ENCODE results near the gene TBC1D2. TPM values are rescaled to one million over a fixed set of nuclear protein-coding genes. Genes with fewer than 3 reads are reported as not detected.

The TBC1D2 gene
- total RNA-seq, 4 donors from 2014 or later: 29.9 to 61.8 (median 41.0) TPM

DNA sequence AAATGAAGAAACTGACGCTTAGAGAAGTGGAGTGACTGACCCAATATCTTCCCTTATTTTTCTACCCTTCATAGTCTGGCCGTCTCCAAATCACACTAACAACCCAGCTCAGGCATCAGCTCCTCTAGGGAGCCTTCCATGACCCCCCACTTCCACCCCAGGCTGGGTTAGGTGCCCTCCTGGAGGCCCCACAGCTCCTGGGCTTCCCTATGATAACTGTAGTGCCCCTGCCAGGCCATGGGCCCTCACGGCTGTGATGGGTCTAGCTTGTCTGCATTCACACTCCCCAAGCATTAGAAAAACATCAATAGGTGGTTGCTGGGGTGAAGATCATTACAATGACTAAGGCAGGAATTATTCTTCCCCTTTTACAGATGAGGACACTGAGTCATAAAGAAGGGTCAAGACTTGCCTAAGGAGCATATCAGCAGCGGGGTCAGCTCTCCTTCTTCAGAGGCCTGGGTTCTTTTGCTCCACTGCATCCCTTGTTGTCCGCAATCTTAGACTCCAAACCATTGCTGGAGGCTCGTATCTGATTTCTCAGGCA, 70.4 kb downstream of the TBC1D2 start:
- Histone ChIP-seq H3K36me3 (no peaks in the 10 kb centered on the region), H3K27me3 (no peaks in the 10 kb centered on the region), H3K27ac (no peak overlapping the region), H3K4me1 (peaks cover 0 to 4% (median 0%) of the 10 kb centered on the region in 4 donors), H3K4me3 (no peak overlapping the region), H3K9me3 (no peaks in the 10 kb centered on the region)
- WGBS, 2 donors: 76 to 92% methylated on average over 6 of the region's 6 CpGs
- no peak for DNase-seq (ENCODE audit: low spot score in 2 of 2)
- TF ChIP-seq, protein P1, sequence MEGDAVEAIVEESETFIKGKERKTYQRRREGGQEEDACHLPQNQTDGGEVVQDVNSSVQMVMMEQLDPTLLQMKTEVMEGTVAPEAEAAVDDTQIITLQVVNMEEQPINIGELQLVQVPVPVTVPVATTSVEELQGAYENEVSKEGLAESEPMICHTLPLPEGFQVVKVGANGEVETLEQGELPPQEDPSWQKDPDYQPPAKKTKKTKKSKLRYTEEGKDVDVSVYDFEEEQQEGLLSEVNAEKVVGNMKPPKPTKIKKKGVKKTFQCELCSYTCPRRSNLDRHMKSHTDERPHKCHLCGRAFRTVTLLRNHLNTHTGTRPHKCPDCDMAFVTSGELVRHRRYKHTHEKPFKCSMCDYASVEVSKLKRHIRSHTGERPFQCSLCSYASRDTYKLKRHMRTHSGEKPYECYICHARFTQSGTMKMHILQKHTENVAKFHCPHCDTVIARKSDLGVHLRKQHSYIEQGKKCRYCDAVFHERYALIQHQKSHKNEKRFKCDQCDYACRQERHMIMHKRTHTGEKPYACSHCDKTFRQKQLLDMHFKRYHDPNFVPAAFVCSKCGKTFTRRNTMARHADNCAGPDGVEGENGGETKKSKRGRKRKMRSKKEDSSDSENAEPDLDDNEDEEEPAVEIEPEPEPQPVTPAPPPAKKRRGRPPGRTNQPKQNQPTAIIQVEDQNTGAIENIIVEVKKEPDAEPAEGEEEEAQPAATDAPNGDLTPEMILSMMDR (IDR thresholded peaks at IDR 0.05): no peak
- TF ChIP-seq EP300 (IDR thresholded peaks at IDR 0.05) (no peak), POLR2A (IDR thresholded peaks at IDR 0.05) (no peak)

DNA sequence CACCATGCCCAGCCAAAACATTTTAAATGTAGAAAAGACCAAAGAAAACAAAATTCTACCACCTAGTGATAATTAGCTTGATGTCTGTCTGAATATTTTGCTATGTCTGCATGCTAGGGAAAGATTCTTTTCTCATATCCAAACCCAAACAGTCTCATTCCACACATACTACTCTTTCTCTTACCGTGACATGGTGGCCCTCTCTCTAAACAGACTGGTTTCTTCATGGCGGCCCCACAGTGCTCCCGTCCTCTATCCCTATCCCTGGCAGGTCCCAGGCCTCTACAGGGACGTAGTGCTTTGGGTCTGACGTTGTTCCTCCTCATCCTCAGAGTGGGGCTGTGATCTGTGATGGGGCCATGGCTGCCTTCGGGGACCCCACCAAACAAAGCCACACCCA, 71.1 kb downstream of the TBC1D2 start:
- H3K27me3 ChIP-seq: no peaks in the 10 kb centered on the region
- H3K36me3 ChIP-seq: no peaks in the 10 kb centered on the region
- H3K27ac ChIP-seq: no peak overlapping the region
- no peak for DNase-seq (ENCODE audit: low spot score in 2 of 2)
- TF ChIP-seq EP300 (IDR thresholded peaks at IDR 0.05) (no peak), POLR2A (IDR thresholded peaks at IDR 0.05) (no peak)
- TF ChIP-seq, protein P1 (IDR thresholded peaks at IDR 0.05): no peak
- no peak overlapping the region for H3K4me3 ChIP-seq
- H3K4me1 ChIP-seq: peaks cover 0 to 4% (median 0%) of the 10 kb centered on the region in 4 donors
- H3K9me3 ChIP-seq: no peaks in the 10 kb centered on the region
- WGBS, 2 donors: 74 to 82% methylated on average over 6 of the region's 6 CpGs

DNA sequence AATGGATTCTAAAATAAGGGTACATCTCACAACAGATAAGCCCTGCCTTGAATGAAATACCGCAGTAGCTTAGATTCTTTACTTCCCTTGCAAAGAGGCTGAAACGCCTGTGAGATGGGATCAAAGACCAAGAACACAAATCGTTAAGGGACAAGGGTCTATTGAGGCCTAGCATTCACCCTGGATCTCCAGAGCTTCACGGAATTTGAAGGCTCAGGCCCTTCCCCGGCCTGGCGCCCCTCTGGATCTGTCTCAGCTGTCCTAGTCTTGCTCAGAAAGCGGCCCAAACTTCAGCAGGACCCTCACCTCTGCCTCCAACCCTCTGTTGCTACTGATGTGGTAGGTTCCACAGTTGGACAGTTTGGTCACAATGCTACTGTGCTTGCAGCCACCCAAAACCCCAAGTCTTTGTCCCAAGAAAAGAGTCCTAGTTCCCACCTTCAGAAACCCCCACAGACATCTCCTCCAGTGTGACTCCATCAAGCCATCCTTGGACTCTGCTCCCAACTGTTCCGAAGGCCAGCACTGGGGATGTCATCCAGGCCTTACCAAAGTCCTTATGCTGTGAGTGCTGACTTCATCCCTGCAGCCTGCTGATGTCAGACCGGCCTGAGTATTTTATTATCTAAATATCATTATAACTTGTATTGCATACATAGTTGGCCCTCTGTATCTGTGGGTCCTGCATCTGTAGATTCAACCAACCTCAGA, 72.4 kb downstream of the TBC1D2 start:
- no peak overlapping the region for H3K4me3 ChIP-seq
- H3K36me3 ChIP-seq: no peaks in the 10 kb centered on the region
- WGBS, 2 donors: 69 to 71% methylated on average over 9 of the region's 9 CpGs
- no peaks in the 10 kb centered on the region for H3K27me3 ChIP-seq
- DNase-seq (ENCODE audit: low spot score in 2 of 2): no peak
- H3K9me3 ChIP-seq: no peaks in the 10 kb centered on the region
- no peak overlapping the region for H3K27ac ChIP-seq
- peaks cover 0 to 4% (median 0%) of the 10 kb centered on the region in 4 donors for H3K4me1 ChIP-seq
- no peak for TF ChIP-seq EP300 (IDR thresholded peaks at IDR 0.05)
- TF ChIP-seq POLR2A (IDR thresholded peaks at IDR 0.05): no peak
- TF ChIP-seq, protein P1 (IDR thresholded peaks at IDR 0.05): no peak

DNA sequence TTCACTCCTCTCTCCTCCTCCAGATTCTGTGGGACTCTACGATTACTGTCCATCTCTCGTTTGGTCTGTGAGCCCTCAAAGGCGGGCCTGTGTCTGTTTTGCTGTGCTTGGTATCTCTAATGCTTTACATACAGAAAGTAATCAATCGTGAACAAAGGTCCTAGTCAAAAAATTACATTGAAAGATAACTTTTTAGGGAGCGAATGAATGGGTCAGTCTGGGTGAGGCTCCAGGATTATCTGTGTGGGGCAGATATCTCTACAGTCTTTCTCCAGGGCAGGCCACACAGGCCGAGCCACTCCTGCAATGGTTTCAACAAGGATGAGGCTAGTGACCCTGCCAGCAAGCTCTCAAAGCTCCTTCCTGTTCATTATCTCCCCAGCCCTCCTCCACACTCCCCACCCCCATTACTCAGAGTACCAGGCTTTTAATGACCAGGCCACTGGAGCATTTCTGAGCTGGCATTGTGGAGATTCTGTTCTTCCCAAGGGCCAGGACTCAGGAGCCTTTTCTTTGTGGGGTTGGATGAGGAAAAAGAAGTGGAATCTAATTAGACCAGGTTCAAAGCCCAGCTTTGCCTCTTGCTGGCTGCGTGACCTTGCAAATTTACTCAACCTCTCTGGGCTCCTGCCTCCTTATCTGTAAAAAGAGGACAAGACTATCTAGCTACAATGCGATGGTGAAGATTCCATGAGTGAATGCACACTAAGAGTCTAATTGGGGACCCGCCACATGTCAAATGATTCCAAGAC, 73.2 kb downstream of the TBC1D2 start:
- WGBS, 2 donors: 67 to 77% methylated on average over 9 of the region's 9 CpGs
- no peak for TF ChIP-seq EP300 (IDR thresholded peaks at IDR 0.05)
- no peak for TF ChIP-seq POLR2A (IDR thresholded peaks at IDR 0.05)
- TF ChIP-seq, protein P1 (IDR thresholded peaks at IDR 0.05): no peak

DNA sequence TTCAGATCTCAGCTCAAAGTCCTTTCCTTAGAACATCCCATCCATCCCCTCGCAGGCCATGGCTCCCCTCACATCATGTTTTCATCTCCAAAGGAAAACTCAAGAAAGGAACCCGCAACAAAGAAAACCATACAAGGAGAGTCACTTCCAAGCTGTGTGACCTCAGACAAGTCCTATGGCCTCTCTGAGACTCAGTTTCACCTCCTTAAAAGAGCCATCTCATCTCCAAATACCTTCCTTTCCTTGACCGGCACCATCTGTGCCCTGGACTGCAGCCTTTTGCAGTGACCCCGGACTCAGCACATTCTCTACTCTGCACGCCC, 73.7 kb downstream of the TBC1D2 start:
- Histone ChIP-seq H3K36me3 (no peaks in the 10 kb centered on the region), H3K4me1 (peaks cover 0 to 4% (median 0%) of the 10 kb centered on the region in 4 donors), H3K27ac (no peak overlapping the region), H3K27me3 (no peaks in the 10 kb centered on the region), H3K4me3 (no peak overlapping the region), H3K9me3 (no peaks in the 10 kb centered on the region)
- TF ChIP-seq POLR2A (IDR thresholded peaks at IDR 0.05): no peak
- TF ChIP-seq, protein P1 (IDR thresholded peaks at IDR 0.05): no peak
- TF ChIP-seq EP300 (IDR thresholded peaks at IDR 0.05): no peak
- no peak for DNase-seq (ENCODE audit: low spot score in 2 of 2)
- 61 to 76% methylated on average over 5 of the region's 5 CpGs for WGBS, 2 donors

More for the DNA sequence above, 73.2 kb downstream of the TBC1D2 start:
- Histone ChIP-seq H3K4me1 (peaks cover 0 to 4% (median 0%) of the 10 kb centered on the region in 4 donors), H3K36me3 (no peaks in the 10 kb centered on the region), H3K27me3 (no peaks in the 10 kb centered on the region), H3K9me3 (no peaks in the 10 kb centered on the region), H3K4me3 (no peak overlapping the region), H3K27ac (no peak overlapping the region)
- no peak for DNase-seq (ENCODE audit: low spot score in 2 of 2)
